Gastroesophageal sphincter (tissue), 4 donors: ENCODE measurements around the gene BICRAL. TPM values are rescaled to one million over a fixed set of nuclear protein-coding genes. Genes with fewer than 3 reads are reported as not detected.
"Not testable (repeated sequence)": the region's sequence is repeated elsewhere in the genome, so short reads cannot be mapped to it uniquely, and the experiment has no call there.

ENCODE experiments used
- ATAC-seq: fragments of 150-250 bp; one replicate; pipeline ENCODE4 v1.9.1; 2016; ENCODE audit warnings: mild to moderate bottlenecking, moderate library complexity
- H3K27ac ChIP-seq, 4 donors: fragments of 200-600 bp; sonication (generic) in 3 of 4; 1 replicate in 3 of 4; 2 replicates in 1 of 4; pipeline ENCODE4 v1.5.1; 2016 to 2019
- H3K27me3 ChIP-seq: fragments of 200-600 bp; sonication (generic); one replicate; pipeline ENCODE4 v1.5.1; 2019
- H3K36me3 ChIP-seq, 2 donors: fragments of 200-600 bp; sonication (generic); one replicate each; pipeline ENCODE4 v1.5.1; 2019; ENCODE audit warnings: control low read depth in 1 of 2
- H3K4me1 ChIP-seq, 3 donors: fragments of 200-600 bp; sonication (generic); 1 replicate in 2 of 3; 2 replicates in 1 of 3; pipeline ENCODE4 v1.5.1; 2016 to 2019; ENCODE audit warnings: control low read depth in 2 of 3
- H3K4me3 ChIP-seq, 2 donors: fragments of 200-600 bp; sonication (generic); one replicate each; pipeline ENCODE4 v1.5.1; 2019; ENCODE audit warnings: mild to moderate bottlenecking in 1 of 2, moderate library complexity in 1 of 2
- H3K9me3 ChIP-seq, 3 donors: fragments of 200-600 bp; sonication (generic); one replicate each; pipeline ENCODE4 v1.5.1; 2017 to 2019; ENCODE audit warnings: control low read depth in 2 of 3
- EP300 ChIP-seq: sonication (generic); formaldehyde crosslinking; IDR thresholded peaks from one replicate; pipeline ENCODE4 v1.6.1; 2017; ENCODE audit warnings: antibody characterized with exemption, mild to moderate bottlenecking
- POLR2A ChIP-seq, 2 donors: fragments of 450-650 bp; IDR thresholded peaks; one replicate each; pipeline ENCODE4 v1.6.1; 2017; ENCODE audit warnings: antibody characterized with exemption in 2 of 2, mild to moderate bottlenecking in 2 of 2, moderate library complexity in 1 of 2
- POLR2AphosphoS5 ChIP-seq: sonication (generic); formaldehyde crosslinking; IDR thresholded peaks from one replicate; pipeline ENCODE4 v1.6.1; 2017; ENCODE audit warnings: antibody characterized with exemption
- WGBS, 2 donors: methylation state at CpG; one replicate each; pipeline ENCODE4 v1.1.5; 2018; ENCODE audit warnings: low coverage in 1 of 2; 5-methylcytosine and 5-hydroxymethylcytosine counted together
- total RNA-seq, 4 donors: library from RNA; depleted of rRNA; stranded (reverse); fragments of >200 nt; gene quantifications; one replicate each; pipeline ENCODE4 v1.1.0, GENCODE V29; 2016
- TF ChIP-seq, protein P1 (sequence below), 4 experiments: fragments of 200-600 bp in 2 of 4; fragments of 450-650 bp in 2 of 4; sonication (generic) in 1 of 4; IDR thresholded peaks; one replicate each; pipeline ENCODE4 v1.5.1; 2017 to 2019; ENCODE audit warnings: antibody characterized with exemption in 4 of 4, mild to moderate bottlenecking in 2 of 4, moderate library complexity in 2 of 4

BICRAL gene
- total RNA-seq: 10 to 100 TPM; 13.9 to 28.5 (median 23.2) TPM

- Histone ChIP-seq H3K9me3 (no peaks in the 10 kb centered on the region), H3K27me3 (no peaks in the 10 kb centered on the region), H3K4me3 (peak within 1 kb of the TSS; percentile 63 to 79), H3K36me3 (no peaks in the 10 kb centered on the region), H3K4me1 (peaks cover 0 to 51% (median 18%) of the 10 kb centered on the region in 3 donors), H3K27ac (peak within 1 kb of the TSS; percentile 93 to 100 (median 98))
- TF ChIP-seq POLR2AphosphoS5: peak; percentile 29
- TF ChIP-seq, protein P1, sequence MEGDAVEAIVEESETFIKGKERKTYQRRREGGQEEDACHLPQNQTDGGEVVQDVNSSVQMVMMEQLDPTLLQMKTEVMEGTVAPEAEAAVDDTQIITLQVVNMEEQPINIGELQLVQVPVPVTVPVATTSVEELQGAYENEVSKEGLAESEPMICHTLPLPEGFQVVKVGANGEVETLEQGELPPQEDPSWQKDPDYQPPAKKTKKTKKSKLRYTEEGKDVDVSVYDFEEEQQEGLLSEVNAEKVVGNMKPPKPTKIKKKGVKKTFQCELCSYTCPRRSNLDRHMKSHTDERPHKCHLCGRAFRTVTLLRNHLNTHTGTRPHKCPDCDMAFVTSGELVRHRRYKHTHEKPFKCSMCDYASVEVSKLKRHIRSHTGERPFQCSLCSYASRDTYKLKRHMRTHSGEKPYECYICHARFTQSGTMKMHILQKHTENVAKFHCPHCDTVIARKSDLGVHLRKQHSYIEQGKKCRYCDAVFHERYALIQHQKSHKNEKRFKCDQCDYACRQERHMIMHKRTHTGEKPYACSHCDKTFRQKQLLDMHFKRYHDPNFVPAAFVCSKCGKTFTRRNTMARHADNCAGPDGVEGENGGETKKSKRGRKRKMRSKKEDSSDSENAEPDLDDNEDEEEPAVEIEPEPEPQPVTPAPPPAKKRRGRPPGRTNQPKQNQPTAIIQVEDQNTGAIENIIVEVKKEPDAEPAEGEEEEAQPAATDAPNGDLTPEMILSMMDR (IDR thresholded peaks at IDR 0.05): no peak
- no peak for TF ChIP-seq POLR2A (IDR thresholded peaks at IDR 0.05)
- 1% methylated on average over 14 to 22 of the region's 70 CpGs for WGBS, 2 donors
- peak; percentile 39 for ATAC-seq
Observed at GRCh38 chr6:42781796-42782688, at the start of gene BICRAL. Gene BICRAL, plus strand, starts transcription at chr6:42782052. Its CDS starts 39,971 bp downstream, at chr6:42822023.

- H3K4me1 ChIP-seq, H3K36me3 ChIP-seq, H3K27me3 ChIP-seq, H3K9me3 ChIP-seq, H3K27ac ChIP-seq, H3K4me3 ChIP-seq, ATAC-seq: not testable (repeated sequence)
- WGBS, 2 donors: 64 to 76% methylated on average over 7 to 11 of the region's 13 CpGs
Observed at GRCh38 chr6:42733867-42734481, 47.9 kb upstream of the BICRAL start.

GRCh38 chr6:42735976-42736375, 45.9 kb upstream of the BICRAL start:
- no peak overlapping the region for H3K27ac ChIP-seq
- TF ChIP-seq, protein P1 (IDR thresholded peaks at IDR 0.05): no peak
- TF ChIP-seq POLR2AphosphoS5 (no peak), POLR2A (IDR thresholded peaks at IDR 0.05) (no peak), EP300 (no peak)

DNA sequence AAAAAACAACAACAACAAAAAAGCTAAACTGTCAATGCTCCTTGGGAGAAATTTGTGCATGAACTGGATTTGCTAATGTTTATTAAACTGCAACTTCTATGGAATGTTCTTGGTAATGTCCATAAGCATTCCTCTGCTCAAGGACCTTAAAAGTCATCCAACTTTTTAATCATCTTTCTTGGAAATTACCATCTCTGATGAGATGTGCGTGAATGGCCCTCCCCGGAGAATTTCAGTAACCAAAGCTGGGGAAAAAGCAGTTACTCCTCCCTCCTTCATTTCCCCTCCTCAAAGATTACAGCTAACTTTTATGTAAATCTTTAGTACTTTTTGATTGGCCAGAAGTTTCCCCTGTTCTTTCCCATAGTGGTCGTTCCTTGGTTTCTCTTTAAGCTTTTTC, 41.1 kb upstream of the BICRAL start:
- Histone ChIP-seq H3K36me3 (no peaks in the 10 kb centered on the region), H3K4me3 (no peak overlapping the region), H3K27ac (no peak overlapping the region), H3K9me3 (no peaks in the 10 kb centered on the region), H3K27me3 (peaks cover 10% of the 10 kb centered on the region), H3K4me1 (peaks cover 0 to 30% (median 5%) of the 10 kb centered on the region in 3 donors)
- 41 to 92% methylated on average over 2 to 3 of the region's 3 CpGs for WGBS, 2 donors
- no peak for TF ChIP-seq POLR2AphosphoS5
- no peak for TF ChIP-seq POLR2A (IDR thresholded peaks at IDR 0.05)
- TF ChIP-seq, protein P1 (IDR thresholded peaks at IDR 0.05): no peak
- no peak for TF ChIP-seq EP300
- no peak for ATAC-seq

More at GRCh38 chr6:42735976-42736375, 45.9 kb upstream of the BICRAL start:
- Histone ChIP-seq H3K27me3 (peaks cover 10% of the 10 kb centered on the region), H3K9me3 (no peaks in the 10 kb centered on the region), H3K36me3 (no peaks in the 10 kb centered on the region), H3K4me3 (no peak overlapping the region), H3K4me1 (no peaks in the 10 kb centered on the region)
- ATAC-seq: no peak
- 43 to 90% methylated on average over 1 to 3 of the region's 3 CpGs for WGBS, 2 donors

DNA sequence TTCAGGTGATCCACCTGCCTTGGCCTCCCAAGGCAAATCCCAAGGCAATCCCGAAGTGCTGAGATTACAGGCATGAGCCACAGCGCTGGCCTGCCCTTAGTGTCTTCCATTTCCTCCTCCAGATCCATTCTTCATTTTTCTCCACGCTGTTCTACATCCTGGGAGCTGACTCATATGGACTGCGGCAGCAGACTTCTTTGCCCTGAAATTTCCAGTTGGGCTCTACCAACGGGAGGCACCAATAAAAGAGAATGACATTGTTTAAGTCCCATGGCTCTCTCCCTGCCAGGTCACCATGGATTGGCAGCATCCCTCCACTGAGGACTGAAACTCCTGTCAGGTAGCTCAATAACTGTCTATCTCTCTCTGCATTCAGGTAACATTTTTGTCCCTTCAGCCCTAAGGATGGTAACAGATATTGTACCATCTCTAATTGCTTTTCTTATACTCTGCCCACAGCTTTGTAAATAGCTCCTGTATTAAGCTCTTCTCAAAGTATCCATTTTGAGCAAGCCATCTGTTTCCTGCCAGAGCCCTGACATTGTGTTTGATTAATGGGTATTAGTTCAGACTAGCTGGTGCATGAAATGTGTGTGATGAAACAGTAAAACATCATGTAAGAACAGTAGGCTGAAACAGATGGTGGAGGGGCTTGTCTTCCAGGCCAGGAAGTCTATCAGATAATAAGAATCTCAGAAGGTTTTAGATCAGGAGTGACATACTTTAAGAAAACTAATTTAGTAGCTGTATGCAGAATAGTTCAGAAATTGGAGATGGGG, 39.5 kb upstream of the BICRAL start:
- 59 to 64% methylated on average over 3 to 4 of the region's 5 CpGs for WGBS, 2 donors
- Histone ChIP-seq H3K27me3 (no peaks in the 10 kb centered on the region), H3K9me3 (no peaks in the 10 kb centered on the region), H3K4me1 (peaks cover 0 to 30% (median 5%) of the 10 kb centered on the region in 3 donors), H3K27ac (no peak overlapping the region), H3K4me3 (no peak overlapping the region), H3K36me3 (no peaks in the 10 kb centered on the region)
- no peak for TF ChIP-seq POLR2A (IDR thresholded peaks at IDR 0.05)
- TF ChIP-seq EP300: no peak
- ATAC-seq: no peak
